Left kidney (tissue), 2 donors: ENCODE results near the gene SOX8. TPM values are rescaled to one million over a fixed set of nuclear protein-coding genes. Genes with fewer than 3 reads are reported as not detected.

ENCODE experiments used
- DNase-seq: peaks from one replicate; pipeline ENCODE4 v3.0.0-alpha.2; 2013
- polyA plus RNA-seq: library from polyadenylated mRNA; unstranded; fragments of 120-200 nt; gene quantifications from one replicate; pipeline ENCODE4 v1.2.1, GENCODE V29; 2013; ENCODE audit not compliant: insufficient read length

The SOX8 gene
- polyA plus RNA-seq, 1 donor = 2.9 TPM

- DNase-seq = no peak
Observed at GRCh38 chr16:986925-987582, 5.5 kb downstream of the SOX8 start.

- DNase-seq = no peak
Observed at GRCh38 chr16:987906-988305, 6.3 kb downstream of the SOX8 start.

- DNase-seq = no peak
Observed at GRCh38 chr16:988471-989353, 7.1 kb downstream of the SOX8 start.

GRCh38 chr16:989354-989814 lies 7.8 kb downstream of the SOX8 start:
- no peak for DNase-seq

GRCh38 chr16:990516-991291 lies 9.1 kb downstream of the SOX8 start:
- no peak for DNase-seq

- no peak for DNase-seq
Observed at GRCh38 chr16:991345-991744, 9.8 kb downstream of the SOX8 start.

GRCh38 chr16:991773-992172 lies 10.2 kb downstream of the SOX8 start:
- DNase-seq = no peak

- no peak for DNase-seq
Observed at GRCh38 chr16:993731-994130, 12.2 kb downstream of the SOX8 start.

GRCh38 chr16:995087-995486 lies 13.5 kb downstream of the SOX8 start:
- DNase-seq = no peak

- no peak for DNase-seq
Observed at GRCh38 chr16:995783-996182, 14.2 kb downstream of the SOX8 start.

- DNase-seq = no peak
Observed at GRCh38 chr16:996681-997080, 15.1 kb downstream of the SOX8 start.

- DNase-seq = peak; percentile 81
Observed at GRCh38 chr16:997440-998051, 16.0 kb downstream of the SOX8 start.

GRCh38 chr16:998211-998610 lies 16.6 kb downstream of the SOX8 start:
- DNase-seq = no peak

- DNase-seq = no peak
Observed at GRCh38 chr16:998615-999014, 17.0 kb downstream of the SOX8 start.

- no peak for DNase-seq
Observed at GRCh38 chr16:999677-1000076, 18.1 kb downstream of the SOX8 start.

- DNase-seq = no peak
Observed at GRCh38 chr16:1000608-1001007, 19.0 kb downstream of the SOX8 start.

- DNase-seq = no peak
Observed at GRCh38 chr16:1001096-1001495, 19.5 kb downstream of the SOX8 start.

GRCh38 chr16:1002399-1003166 lies 21.0 kb downstream of the SOX8 start:
- DNase-seq = no peak

GRCh38 chr16:1003391-1004347 lies 22.1 kb downstream of the SOX8 start:
- no peak for DNase-seq

GRCh38 chr16:1005286-1005685 lies 23.7 kb downstream of the SOX8 start:
- no peak for DNase-seq
